Astrocyte of the hippocampus (primary cell): ENCODE measurements around the gene RBM10.
A peak's percentile ranks its signal among the peaks of the same experiment; 100 is the strongest.

Experiments used
- DNase-seq: peaks from one replicate; pipeline ENCODE4 v3.0.0; 2011; ENCODE audit warnings: low read depth, low spot score

RBM10 gene

GRCh38 chrX:47194194-47194787 lies 49.3 kb downstream of the RBM10 start:
- no peak for DNase-seq

GRCh38 chrX:47196098-47196497 lies 51.1 kb downstream of the RBM10 start:
- no peak for DNase-seq

GRCh38 chrX:47197526-47197925 lies 52.5 kb downstream of the RBM10 start:
- no peak for DNase-seq

DNA sequence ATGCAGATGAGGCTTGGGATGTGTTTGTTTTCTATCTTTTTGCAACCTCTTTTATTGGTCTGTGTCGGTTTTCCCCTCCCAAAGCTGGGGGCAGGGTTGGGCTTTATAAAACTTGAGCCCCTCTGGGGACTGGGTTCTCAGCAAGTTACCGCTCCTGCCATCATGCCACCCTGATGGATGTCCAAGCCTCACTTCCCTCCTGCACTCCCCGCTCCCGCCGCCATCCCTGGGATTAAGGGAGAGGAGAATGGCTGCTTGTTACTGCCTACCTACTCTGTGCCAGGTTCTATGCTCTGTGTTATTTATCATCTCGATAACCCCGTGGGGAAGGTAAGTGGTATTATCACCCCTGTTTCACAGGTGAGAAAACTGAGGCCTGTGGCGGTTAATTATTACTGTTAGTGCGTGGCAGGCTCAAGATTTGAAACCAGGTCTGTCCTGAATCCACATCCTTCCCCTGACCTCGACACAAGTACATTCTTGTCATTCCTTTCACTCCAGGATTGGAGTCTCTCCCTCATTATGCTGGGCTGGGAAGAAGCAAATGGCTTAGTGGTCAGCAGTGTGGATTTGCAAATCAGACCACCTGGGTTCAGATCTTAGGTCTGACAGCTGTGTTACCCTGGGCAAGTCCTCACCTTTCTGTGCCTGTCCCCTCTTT lies 53.1 kb downstream of the RBM10 start:
- DNase-seq: peak; percentile 72

GRCh38 chrX:47198687-47199080 lies 53.7 kb downstream of the RBM10 start:
- no peak for DNase-seq

GRCh38 chrX:47199286-47199685 lies 54.3 kb downstream of the RBM10 start:
- no peak for DNase-seq

GRCh38 chrX:47200385-47201150 lies 55.5 kb downstream of the RBM10 start:
- DNase-seq: peak; percentile 50

DNA sequence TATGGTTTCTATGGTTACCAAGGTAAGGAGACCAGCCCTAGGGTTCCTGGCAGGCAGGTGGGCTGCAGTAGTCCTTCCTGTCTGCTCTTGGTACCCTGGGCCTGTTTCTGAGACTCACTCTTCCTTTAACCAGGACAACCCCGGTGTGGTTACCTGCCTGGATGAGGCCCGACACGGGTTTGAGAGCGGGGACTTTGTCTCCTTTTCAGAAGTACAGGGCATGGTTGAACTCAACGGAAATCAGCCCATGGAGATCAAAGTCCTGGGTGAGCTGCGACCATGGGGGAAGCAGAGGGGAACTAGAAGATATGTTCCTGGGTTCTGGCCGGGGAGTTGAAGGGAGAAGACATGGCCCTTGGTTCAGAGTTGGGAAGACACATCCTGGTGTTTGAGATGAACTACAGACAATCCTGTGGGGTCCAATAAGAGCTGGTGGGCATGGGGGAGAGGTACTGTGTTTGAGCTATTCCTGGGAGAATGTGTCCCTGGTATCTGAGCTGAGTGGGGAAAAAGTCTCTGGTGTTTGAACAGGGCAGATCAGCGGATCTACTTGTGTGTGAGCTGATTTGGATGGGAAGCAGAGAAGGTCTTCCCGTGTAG lies 56.4 kb downstream of the RBM10 start:
- DNase-seq: no peak

GRCh38 chrX:47202316-47202715 lies 57.3 kb downstream of the RBM10 start:
- no peak for DNase-seq

- no peak for DNase-seq
Measured at GRCh38 chrX:47202877-47203276, 57.9 kb downstream of the RBM10 start.

- no peak for DNase-seq
Measured at GRCh38 chrX:47204970-47205369, 59.9 kb downstream of the RBM10 start.

DNA sequence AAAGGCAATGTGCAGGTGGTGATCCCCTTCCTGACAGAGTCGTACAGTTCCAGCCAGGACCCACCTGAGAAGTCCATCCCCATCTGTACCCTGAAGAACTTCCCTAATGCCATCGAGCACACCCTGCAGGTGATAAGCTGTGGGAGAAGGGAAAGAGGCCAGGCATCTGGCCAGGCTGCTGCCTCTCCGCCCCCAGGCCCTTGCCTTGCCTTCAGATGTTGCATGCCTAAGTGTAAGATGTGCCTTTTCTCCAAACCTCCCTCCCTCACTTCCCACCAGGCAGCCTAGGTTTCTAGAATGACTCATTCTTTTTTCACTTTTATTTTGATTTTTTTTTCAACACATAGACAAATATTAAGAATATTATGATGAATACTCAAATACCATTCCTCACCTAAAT lies 61.3 kb downstream of the RBM10 start:
- no peak for DNase-seq

GRCh38 chrX:47208108-47208507 lies 63.1 kb downstream of the RBM10 start:
- no peak for DNase-seq

GRCh38 chrX:47209508-47210238 lies 64.7 kb downstream of the RBM10 start:
- DNase-seq: no peak

DNA sequence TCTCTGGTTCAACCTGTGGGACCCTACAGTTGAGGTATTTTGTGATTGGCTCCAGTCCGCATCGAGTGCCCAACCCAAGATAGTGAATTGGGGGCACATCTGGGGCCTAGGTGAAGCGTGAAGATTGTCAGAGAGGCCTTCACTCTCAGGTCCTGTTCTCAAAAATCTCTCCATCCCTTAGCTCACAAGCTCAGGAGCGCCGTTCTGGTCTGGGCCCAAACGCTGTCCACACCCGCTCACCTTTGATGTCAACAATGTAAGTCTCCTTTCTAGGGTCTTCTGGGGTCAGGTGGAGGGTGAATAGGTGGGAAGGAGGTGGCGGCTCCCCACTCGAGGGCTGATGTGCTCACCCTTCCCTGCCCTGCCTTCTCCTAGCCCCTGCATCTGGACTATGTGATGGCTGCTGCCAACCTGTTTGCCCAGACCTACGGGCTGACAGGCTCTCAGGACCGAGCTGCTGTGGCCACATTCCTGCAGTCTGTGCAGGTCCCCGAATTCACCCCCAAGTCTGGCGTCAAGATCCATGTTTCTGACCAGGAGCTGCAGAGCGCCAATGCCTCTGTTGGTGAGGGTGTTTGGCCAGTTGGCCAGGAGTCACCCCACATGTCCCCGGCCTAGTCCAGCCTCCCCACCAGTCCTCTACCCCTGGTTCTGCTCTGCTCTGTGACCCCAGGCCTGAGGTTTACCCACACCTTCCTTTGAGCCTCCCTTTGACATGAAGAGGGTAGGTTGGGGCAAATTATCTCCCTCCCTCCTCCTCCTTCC lies 65.8 kb downstream of the RBM10 start:
- DNase-seq: no peak

GRCh38 chrX:47212381-47213293 lies 67.6 kb downstream of the RBM10 start:
- DNase-seq: no peak

- no peak for DNase-seq
Measured at GRCh38 chrX:47214435-47215077, 69.5 kb downstream of the RBM10 start.

DNA sequence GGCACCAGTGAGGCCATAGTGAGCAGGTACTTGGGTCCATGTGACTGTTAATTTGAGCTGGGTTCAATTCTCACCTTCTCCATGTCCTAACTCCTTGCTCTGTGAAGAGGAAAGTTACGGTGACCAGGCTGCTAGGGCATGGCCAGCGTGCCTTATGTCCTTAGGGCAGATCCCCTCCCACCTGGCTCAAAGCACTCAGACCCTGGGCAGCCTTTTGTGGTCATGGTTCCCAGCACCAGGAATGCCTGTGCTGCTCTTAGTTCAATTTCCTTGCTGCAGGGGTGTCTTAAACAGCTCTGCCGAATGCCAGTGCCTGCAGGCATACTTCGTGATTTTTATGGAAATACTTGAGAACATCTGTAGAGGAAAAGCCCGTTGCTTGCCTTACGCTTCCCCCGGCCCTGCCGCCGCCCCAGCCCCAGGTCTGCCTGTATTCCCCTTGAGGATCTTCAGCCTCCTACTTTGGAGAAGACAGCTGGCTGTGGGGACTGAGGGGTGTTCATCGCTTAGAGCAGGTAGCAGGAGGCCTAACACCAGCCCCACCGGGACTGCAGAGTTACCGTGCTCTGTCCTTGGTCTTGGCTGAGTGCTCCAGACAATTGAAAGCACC lies 70.4 kb downstream of the RBM10 start:
- no peak for DNase-seq

DNA sequence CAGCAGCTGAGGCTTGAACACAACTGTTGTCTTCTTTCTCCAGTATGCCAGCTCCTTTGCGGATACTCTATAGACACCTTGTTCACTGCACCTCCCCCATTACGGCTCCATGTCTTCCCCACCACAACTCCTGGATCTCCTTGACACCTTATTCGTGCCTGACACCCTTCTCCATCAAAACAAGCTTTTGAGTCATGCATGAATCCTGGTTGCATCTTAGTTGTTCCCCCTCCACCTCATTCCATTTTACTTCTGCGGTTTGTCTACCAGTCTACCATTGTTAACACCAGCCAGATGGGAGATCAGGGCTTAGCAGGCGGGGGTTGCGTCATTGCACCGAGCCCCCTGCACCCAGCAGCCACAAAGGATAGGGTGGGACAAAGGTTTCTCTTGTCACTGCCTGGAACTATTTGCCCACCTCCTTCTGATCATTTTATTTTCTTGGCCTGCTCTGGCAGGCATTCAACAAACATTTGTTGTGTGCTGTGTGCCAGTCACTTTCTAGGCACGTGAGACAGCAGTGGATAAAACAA lies 71.4 kb downstream of the RBM10 start:
- DNase-seq: no peak
